ENCODE results near the gene ZXDC. TPM values are rescaled to one million over a fixed set of nuclear protein-coding genes. Genes with fewer than 3 reads are reported as not detected.

ZXDC gene
- total RNA-seq, 1 donor from 2014 or later = 38.4 TPM

DNA sequence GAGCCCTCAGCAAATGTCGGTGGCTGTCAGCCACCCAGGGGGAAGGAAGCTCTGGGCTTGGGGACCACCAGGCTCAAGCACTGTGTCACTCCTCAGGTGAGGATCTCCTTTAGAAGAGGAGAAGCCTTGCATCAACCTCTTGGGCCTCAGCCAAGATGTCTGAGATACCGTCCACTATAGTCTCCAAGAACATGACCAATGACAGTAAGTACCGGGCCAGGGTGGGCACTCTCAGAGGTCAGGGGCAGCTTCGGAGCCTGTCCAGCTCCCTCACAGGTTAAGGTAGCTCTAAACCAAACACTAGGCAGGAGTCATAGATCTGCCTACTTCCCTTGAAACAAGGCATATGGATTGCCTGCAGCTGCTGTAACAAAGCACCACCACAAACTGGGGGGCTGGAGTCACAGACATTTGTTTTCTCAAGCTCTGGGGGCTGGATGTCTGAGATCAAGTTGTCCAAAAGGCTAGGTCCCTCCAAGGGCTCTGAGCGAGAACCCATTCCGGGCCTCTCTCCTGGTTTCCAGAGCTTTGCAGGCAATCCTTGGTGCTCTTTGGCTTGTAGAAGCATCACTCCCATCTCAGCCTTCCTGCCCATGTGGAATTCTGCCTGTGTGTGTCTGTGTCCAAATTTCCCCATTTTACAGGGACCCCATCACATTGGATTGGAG is 79.7 kb downstream of the ZXDC start:
- TF ChIP-seq, protein P1, sequence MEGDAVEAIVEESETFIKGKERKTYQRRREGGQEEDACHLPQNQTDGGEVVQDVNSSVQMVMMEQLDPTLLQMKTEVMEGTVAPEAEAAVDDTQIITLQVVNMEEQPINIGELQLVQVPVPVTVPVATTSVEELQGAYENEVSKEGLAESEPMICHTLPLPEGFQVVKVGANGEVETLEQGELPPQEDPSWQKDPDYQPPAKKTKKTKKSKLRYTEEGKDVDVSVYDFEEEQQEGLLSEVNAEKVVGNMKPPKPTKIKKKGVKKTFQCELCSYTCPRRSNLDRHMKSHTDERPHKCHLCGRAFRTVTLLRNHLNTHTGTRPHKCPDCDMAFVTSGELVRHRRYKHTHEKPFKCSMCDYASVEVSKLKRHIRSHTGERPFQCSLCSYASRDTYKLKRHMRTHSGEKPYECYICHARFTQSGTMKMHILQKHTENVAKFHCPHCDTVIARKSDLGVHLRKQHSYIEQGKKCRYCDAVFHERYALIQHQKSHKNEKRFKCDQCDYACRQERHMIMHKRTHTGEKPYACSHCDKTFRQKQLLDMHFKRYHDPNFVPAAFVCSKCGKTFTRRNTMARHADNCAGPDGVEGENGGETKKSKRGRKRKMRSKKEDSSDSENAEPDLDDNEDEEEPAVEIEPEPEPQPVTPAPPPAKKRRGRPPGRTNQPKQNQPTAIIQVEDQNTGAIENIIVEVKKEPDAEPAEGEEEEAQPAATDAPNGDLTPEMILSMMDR (IDR thresholded peaks at IDR 0.05; ENCODE audit: insufficient read depth, low read length, poor library complexity, severe bottlenecking) = no peak
- Histone ChIP-seq H3K4me3 (ENCODE audit: low read depth, low read length) (no peak overlapping the region), H3K27me3 (ENCODE audit: control insufficient read depth, insufficient read depth, low read length) (peaks cover 33% of the 10 kb centered on the region), H3K36me3 (ENCODE audit: control insufficient read depth, insufficient read depth, low read length) (no peaks in the 10 kb centered on the region)
- DNase-seq (ENCODE audit: low read depth) = no peak

DNA sequence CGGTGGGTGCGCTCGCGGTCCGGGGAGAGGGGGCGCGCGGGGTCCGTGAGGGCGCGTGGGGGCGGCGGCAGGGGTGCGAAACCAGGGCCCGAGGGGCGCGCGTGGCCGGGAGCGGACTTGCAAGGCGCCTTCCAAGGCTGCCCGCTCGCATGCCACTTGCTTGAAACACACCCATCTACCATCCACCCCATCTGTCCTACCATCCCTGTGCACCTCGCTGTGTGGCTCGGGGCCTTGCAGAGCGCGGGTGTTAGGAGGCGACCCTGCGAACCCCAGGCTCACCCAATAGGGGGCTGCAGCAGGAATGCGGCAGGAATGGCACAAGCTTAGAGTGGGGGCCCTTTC is 80.7 kb downstream of the ZXDC start:
- no peak overlapping the region for H3K4me3 ChIP-seq (ENCODE audit: low read depth, low read length)
- no peak for DNase-seq (ENCODE audit: low read depth)
- peaks cover 35% of the 10 kb centered on the region for H3K27me3 ChIP-seq (ENCODE audit: control insufficient read depth, insufficient read depth, low read length)
- no peaks in the 10 kb centered on the region for H3K36me3 ChIP-seq (ENCODE audit: control insufficient read depth, insufficient read depth, low read length)
- TF ChIP-seq, protein P1 (IDR thresholded peaks at IDR 0.05; ENCODE audit: insufficient read depth, low read length, poor library complexity, severe bottlenecking) = no peak

DNA sequence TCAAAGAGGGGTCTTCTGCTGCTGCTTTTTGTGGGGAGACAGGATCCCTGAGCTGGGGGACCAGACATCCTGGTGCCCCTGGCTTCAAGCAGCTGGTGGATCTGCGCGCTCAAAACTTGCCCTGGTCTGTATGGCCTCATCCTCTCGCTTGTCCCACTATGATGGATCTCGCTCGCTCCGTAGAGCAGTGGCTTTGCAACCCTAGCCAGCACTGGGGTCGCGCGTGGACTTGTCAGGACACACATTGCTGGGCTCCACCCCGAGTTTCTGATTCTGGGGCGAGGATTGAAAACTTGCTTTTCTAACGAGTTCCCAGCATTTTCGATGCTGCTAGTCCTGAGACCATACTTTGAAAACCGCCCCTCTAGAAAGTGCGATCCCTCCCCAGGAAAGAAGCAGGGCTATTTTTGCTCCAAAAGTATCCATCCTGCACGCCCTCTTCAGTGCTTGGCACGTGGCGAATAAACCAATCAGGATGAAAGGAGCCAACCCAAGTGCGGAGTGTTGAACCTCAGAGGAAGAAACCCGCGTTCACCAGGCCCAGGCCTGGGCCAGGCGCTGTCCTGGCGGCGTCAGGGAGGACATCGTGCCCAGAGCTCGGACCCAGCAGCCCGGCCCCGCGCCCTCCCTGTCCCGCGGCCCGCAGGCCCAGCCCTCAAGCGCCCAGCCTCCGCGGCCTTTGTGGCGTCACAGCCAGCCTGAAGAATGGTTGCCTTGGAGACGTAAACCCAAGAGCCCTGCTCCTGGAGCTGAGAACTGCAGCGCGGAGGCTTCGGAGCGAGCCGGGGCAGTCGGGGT is 81.3 kb downstream of the ZXDC start, which contains the start of gene CFAP100:
Gene CFAP100, plus strand, starts transcription at position 731 of the 798 bp plus-strand sequence. CDS start 1,092 bp downstream, outside the sequence.
- TF ChIP-seq, protein P1 (IDR thresholded peaks at IDR 0.05; ENCODE audit: insufficient read depth, low read length, poor library complexity, severe bottlenecking) = no peak
- no peak within 1 kb of the TSS for H3K4me3 ChIP-seq (ENCODE audit: low read depth, low read length)
- peaks cover 38% of the 10 kb centered on the region for H3K27me3 ChIP-seq (ENCODE audit: control insufficient read depth, insufficient read depth, low read length)
- DNase-seq (ENCODE audit: low read depth) = no peak
- no peaks in the 10 kb centered on the region for H3K36me3 ChIP-seq (ENCODE audit: control insufficient read depth, insufficient read depth, low read length)

DNA sequence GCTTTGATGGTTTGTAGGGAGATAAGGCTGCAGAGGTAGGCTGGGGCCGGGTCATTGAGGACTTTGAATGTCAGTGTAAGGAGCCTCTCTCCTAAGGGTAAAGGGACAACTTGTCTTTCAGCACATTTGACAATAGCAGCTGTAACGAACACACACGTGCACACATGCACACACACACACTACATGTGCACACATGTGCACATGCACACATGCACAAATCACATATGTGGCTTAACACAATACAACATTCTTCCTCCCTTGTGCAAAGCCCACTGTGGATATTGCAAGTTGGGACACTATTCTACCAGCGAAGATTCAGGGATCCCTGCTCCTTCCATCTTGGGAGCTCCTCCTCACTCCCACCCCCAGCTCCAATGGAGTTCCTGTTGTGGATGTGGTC is 82.1 kb downstream of the ZXDC start:
- peaks cover 39% of the 10 kb centered on the region for H3K27me3 ChIP-seq (ENCODE audit: control insufficient read depth, insufficient read depth, low read length)
- no peak overlapping the region for H3K4me3 ChIP-seq (ENCODE audit: low read depth, low read length)
- no peaks in the 10 kb centered on the region for H3K36me3 ChIP-seq (ENCODE audit: control insufficient read depth, insufficient read depth, low read length)
- DNase-seq (ENCODE audit: low read depth) = no peak
- TF ChIP-seq, protein P1 (IDR thresholded peaks at IDR 0.05; ENCODE audit: insufficient read depth, low read length, poor library complexity, severe bottlenecking) = no peak

DNA sequence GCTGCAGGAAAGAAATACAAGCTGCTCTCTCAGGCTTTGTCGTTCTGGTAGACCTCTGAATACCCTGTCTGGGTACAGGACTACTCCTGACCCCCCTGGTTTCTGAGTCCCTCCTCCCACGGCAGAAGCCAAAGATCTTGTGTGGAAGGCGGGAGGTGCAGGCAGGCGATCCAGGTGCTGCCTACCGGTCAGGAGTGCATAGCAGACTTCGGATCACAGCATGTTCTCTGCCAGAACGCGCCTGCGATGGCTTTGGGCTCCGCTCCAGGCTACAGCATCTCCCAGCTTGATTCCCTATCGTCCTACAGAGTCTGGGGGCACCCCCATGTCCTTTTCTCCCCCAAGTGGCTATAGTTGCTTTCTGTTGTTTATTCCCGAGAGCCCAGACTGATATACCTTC is 83.4 kb downstream of the ZXDC start:
- H3K27me3 ChIP-seq (ENCODE audit: control insufficient read depth, insufficient read depth, low read length) = peaks cover 39% of the 10 kb centered on the region
- H3K4me3 ChIP-seq (ENCODE audit: low read depth, low read length) = no peak overlapping the region
- no peak for DNase-seq (ENCODE audit: low read depth)
- H3K36me3 ChIP-seq (ENCODE audit: control insufficient read depth, insufficient read depth, low read length) = no peaks in the 10 kb centered on the region
- TF ChIP-seq, protein P1 (IDR thresholded peaks at IDR 0.05; ENCODE audit: insufficient read depth, low read length, poor library complexity, severe bottlenecking) = no peak
